Measurements from ENCODE around the gene PRR12.
"Not testable (repeated sequence)": the region's sequence is repeated elsewhere in the genome, so short reads cannot be mapped to it uniquely, and the experiment has no call there.

The PRR12 gene

GRCh38 chr19:49624967-49625910 is 34.3 kb downstream of the PRR12 start:
- no peak for DNase-seq

GRCh38 chr19:49626226-49626625 is 35.2 kb downstream of the PRR12 start:
- no peak for DNase-seq

- no peak for DNase-seq
Observed at GRCh38 chr19:49629659-49630058, 38.7 kb downstream of the PRR12 start.

- no peak for DNase-seq
Observed at GRCh38 chr19:49631014-49631588, 40.1 kb downstream of the PRR12 start.

- no peak for DNase-seq
Observed at GRCh38 chr19:49631610-49632192, 40.7 kb downstream of the PRR12 start.

GRCh38 chr19:49632576-49632975 is 41.6 kb downstream of the PRR12 start:
- no peak for DNase-seq

GRCh38 chr19:49633273-49633672 is 42.3 kb downstream of the PRR12 start:
- DNase-seq = not testable (repeated sequence)

- DNase-seq = no peak
Observed at GRCh38 chr19:49635530-49636232, 44.7 kb downstream of the PRR12 start.

- no peak for DNase-seq
Observed at GRCh38 chr19:49636233-49636932, 45.4 kb downstream of the PRR12 start.

- DNase-seq = peak; percentile 82
Observed at GRCh38 chr19:49637821-49638738, 47.1 kb downstream of the PRR12 start.

- no peak for DNase-seq
Observed at GRCh38 chr19:49639401-49640112, 48.6 kb downstream of the PRR12 start.

GRCh38 chr19:49640113-49640898 is 49.3 kb downstream of the PRR12 start, which contains the start of gene RRAS:
Gene RRAS, minus strand, starts transcription at chr19:49640143. Its CDS starts 45 bp downstream, at chr19:49640098.
- peak; percentile 99 for DNase-seq

- DNase-seq = peak; percentile 99
Observed at GRCh38 chr19:49641688-49642491, 50.9 kb downstream of the PRR12 start, which contains the start of gene SCAF1. Gene SCAF1, plus strand, starts transcription at chr19:49642209. Its CDS starts 2,818 bp downstream, at chr19:49645027.

- no peak for DNase-seq
Observed at GRCh38 chr19:49642492-49643035, 51.6 kb downstream of the PRR12 start.

GRCh38 chr19:49643466-49643865 is 52.5 kb downstream of the PRR12 start:
- no peak for DNase-seq

GRCh38 chr19:49645592-49645991 is 54.6 kb downstream of the PRR12 start:
- DNase-seq = no peak

- DNase-seq = no peak
Observed at GRCh38 chr19:49645995-49646394, 55.0 kb downstream of the PRR12 start.

- no peak for DNase-seq
Observed at GRCh38 chr19:49646586-49646985, 55.6 kb downstream of the PRR12 start.
